ENCODE data around the gene DONSON. TPM values are rescaled to one million over a fixed set of nuclear protein-coding genes. Genes with fewer than 3 reads are reported as not detected.

DONSON gene
- total and polyA plus RNA-seq, 9 of the 15 experiments (the other 6 are each of a cell fraction or from before 2014, with no cell fraction given), result 26.7 to 124 (median 62.6) TPM

DNA sequence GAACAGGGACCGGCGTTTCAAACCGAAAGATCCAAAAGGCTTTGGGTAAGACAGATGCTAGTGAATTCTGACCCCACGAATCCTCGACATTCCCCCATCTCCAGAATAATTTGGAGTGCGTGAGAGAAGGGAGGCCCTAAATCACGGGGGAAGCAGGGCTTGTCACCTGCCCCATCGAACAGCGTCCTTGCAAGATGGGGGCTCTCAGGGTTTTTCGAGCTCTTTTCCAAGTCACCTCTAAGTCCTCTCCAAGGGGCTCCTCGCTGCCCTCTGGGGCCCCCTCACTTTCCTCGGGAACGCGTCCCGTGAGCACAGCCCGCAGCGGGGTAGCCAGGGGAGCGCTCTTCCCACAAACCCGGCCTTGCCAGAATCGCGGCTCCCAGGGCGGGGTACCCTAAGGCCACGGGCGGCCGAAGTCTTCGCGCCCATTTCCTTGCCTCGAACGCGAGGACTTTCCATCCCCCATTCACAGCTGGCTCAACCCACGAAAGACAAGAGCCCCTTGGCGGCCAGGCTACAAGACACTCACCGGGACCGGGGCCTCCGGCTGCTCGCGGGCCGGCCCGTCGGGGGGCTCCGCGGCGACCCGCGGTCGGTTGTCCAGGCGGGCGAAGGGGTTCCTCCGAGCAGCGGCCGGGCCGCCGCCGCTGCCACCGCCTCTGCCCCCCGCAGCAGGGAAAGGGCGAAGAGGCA, 546 bp downstream of the DONSON start (continued):
- TF ChIP-seq, protein P1, sequence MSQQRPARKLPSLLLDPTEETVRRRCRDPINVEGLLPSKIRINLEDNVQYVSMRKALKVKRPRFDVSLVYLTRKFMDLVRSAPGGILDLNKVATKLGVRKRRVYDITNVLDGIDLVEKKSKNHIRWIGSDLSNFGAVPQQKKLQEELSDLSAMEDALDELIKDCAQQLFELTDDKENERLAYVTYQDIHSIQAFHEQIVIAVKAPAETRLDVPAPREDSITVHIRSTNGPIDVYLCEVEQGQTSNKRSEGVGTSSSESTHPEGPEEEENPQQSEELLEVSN (IDR thresholded peaks at IDR 0.05; ENCODE audit: borderline replicate concordance in 1 of 2, extremely low read depth in 1 of 2, insufficient read depth in 1 of 2, insufficient read length in 1 of 2, low read depth in 1 of 2, low read length in 1 of 2, poor library complexity in 1 of 2, severe bottlenecking in 1 of 2), result peak; percentile 16 to 80
- peak; percentile 47; the same call in 1 of the 2 replicates for TF ChIP-seq ZNF263 (CRISPR knock-in tag; IDR thresholded peaks at IDR 0.05; ENCODE audit: borderline replicate concordance)
- TF ChIP-seq OTX1 (CRISPR knock-in tag; IDR thresholded peaks at IDR 0.05), result 0 out of 2 replicates have a peak, but pooled peaks have one; percentile 46
- peak; percentile 94 for TF ChIP-seq RBM22 (IDR thresholded peaks at IDR 0.05; ENCODE audit: low read depth, low read length, poor library complexity, severe bottlenecking)
- peak; percentile 50; the same call in 1 of the 2 replicates for TF ChIP-seq KLF6 (CRISPR knock-in tag; IDR thresholded peaks at IDR 0.05; ENCODE audit: borderline replicate concordance)
- TF ChIP-seq ZNF165 (CRISPR knock-in tag; IDR thresholded peaks at IDR 0.05; ENCODE audit: borderline replicate concordance), result 0 out of 2 replicates have a peak, but pooled peaks have one; percentile 54
- TF ChIP-seq FIP1L1 (IDR thresholded peaks at IDR 0.05; ENCODE audit: low read depth, low read length, poor library complexity, severe bottlenecking), result peak; percentile 72
- no peak for TF ChIP-seq RAD21 (CRISPR knock-in tag; conservative IDR thresholded peaks at IDR 0.05 in 1 of 2, IDR thresholded peaks at IDR 0.05 in 1 of 2)
- peak; percentile 49 for TF ChIP-seq ZNF431 (CRISPR knock-in tag; IDR thresholded peaks at IDR 0.05)
- peak; percentile 80 for TF ChIP-seq RBM39 (optimal IDR thresholded peaks at IDR 0.05; ENCODE audit: low read depth, low read length)
- TF ChIP-seq KLF1 (tag; IDR thresholded peaks at IDR 0.05), result 0 out of 2 replicates have a peak, but pooled peaks have one; percentile 12
- TF ChIP-seq, protein P2, sequence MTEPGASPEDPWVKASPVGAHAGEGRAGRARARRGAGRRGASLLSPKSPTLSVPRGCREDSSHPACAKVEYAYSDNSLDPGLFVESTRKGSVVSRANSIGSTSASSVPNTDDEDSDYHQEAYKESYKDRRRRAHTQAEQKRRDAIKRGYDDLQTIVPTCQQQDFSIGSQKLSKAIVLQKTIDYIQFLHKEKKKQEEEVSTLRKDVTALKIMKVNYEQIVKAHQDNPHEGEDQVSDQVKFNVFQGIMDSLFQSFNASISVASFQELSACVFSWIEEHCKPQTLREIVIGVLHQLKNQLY (CRISPR knock-in tag; conservative IDR thresholded peaks at IDR 0.05), result 0 out of 4 replicates have a peak, but pooled peaks of 1 of the 2 experiments have one; percentile 23
- no peak for TF ChIP-seq GTF2A2 (tag; IDR thresholded peaks at IDR 0.05)
- TF ChIP-seq, protein P3, sequence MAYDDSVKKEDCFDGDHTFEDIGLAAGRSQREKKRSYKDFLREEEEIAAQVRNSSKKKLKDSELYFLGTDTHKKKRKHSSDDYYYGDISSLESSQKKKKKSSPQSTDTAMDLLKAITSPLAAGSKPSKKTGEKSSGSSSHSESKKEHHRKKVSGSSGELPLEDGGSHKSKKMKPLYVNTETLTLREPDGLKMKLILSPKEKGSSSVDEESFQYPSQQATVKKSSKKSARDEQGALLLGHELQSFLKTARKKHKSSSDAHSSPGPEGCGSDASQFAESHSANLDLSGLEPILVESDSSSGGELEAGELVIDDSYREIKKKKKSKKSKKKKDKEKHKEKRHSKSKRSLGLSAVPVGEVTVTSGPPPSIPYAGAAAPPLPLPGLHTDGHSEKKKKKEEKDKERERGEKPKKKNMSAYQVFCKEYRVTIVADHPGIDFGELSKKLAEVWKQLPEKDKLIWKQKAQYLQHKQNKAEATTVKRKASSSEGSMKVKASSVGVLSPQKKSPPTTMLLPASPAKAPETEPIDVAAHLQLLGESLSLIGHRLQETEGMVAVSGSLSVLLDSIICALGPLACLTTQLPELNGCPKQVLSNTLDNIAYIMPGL (CRISPR knock-in tag; IDR thresholded peaks at IDR 0.05), result peak; percentile 70
- TF ChIP-seq SMARCE1 (IDR thresholded peaks at IDR 0.05), result peak; percentile 19; the same call in 1 of the 2 replicates
- TF ChIP-seq JUNB (CRISPR knock-in tag; conservative IDR thresholded peaks at IDR 0.05), result 0 out of 2 replicates have a peak, but pooled peaks have one; percentile 14
- TF ChIP-seq GATA2 (CRISPR knock-in tag; IDR thresholded peaks at IDR 0.05), result peak; percentile 1; the same call in 1 of the 2 replicates
- no peak for TF ChIP-seq FOXM1 (IDR thresholded peaks at IDR 0.05; ENCODE audit: low read depth)
- 0 out of 2 replicates have a peak, but pooled peaks have one; percentile 77 for TF ChIP-seq FOXM1 (CRISPR knock-in tag; IDR thresholded peaks at IDR 0.05; ENCODE audit: low read depth)
- peak; percentile 61; the same call in 1 of the 2 replicates for TF ChIP-seq LCOR (CRISPR knock-in tag; IDR thresholded peaks at IDR 0.05)
- no peak for TF ChIP-seq ZNF75A (CRISPR knock-in tag; IDR thresholded peaks at IDR 0.05)
- TF ChIP-seq SIN3A (IDR thresholded peaks at IDR 0.05; ENCODE audit: borderline replicate concordance in 2 of 2, control insufficient read depth in 1 of 2, low read depth in 2 of 2, low read length in 2 of 2), result peak in 1 of 2 experiments; percentile 51; a peak in 1 of 4 replicates
- TF ChIP-seq ZFX (CRISPR knock-in tag; IDR thresholded peaks at IDR 0.05), result peak; percentile 53
- TF ChIP-seq CBFB (CRISPR knock-in tag; IDR thresholded peaks at IDR 0.05), result 0 out of 2 replicates have a peak, but pooled peaks have one; percentile 46
